Common myeloid progenitor, CD34-positive (primary cell): ENCODE results near the gene ZPBP.
A peak's percentile ranks its signal among the peaks of the same experiment; 100 is the strongest.

Source experiments
- CTCF ChIA-PET: fragments of 350-600 bp; sonication (Branson Sonifier 250); formaldehyde crosslinking; loops from one replicate; lab custom pipeline; 2021; ENCODE audit warnings: antibody characterized with exemption; lab: Charles Lee
- POLR2A ChIA-PET: fragments of 350-600 bp; sonication (Branson Sonifier 250); formaldehyde crosslinking; loops from one replicate; lab custom pipeline; 2021; ENCODE audit warnings: antibody characterized with exemption; lab: Charles Lee
- DNase-seq, 3 donors: peaks; one replicate each; pipeline versions ENCODE4 v3.0.0 to v3.0.0-alpha.2; 2013
- H3K27ac ChIP-seq, 2 experiments: 1 replicate in 1 of 2; 2 replicates in 1 of 2; pipeline ENCODE4 v1.7.0; 2013; ENCODE audit warnings: inconsistent platforms in 2 of 2, low read length in 2 of 2, mild to moderate bottlenecking in 2 of 2, low read depth in 1 of 2, moderate library complexity in 1 of 2; ENCODE audit not compliant: severe bottlenecking in 2 of 2, insufficient read depth in 1 of 2, poor library complexity in 1 of 2
- H3K27me3 ChIP-seq, 5 experiments: replicated peaks in 2 of 5; 1 replicate in 3 of 5; 2 replicates in 2 of 5; pipeline versions ENCODE4 v1.6.1 to v1.7.0; 2013; ENCODE audit warnings: low read length in 4 of 5, mild to moderate bottlenecking in 2 of 5, moderate library complexity in 2 of 5, inconsistent platforms in 1 of 5; ENCODE audit not compliant: insufficient read depth in 5 of 5, control insufficient read depth in 4 of 5
- H3K36me3 ChIP-seq, 4 experiments: 1 replicate in 2 of 4; 2 replicates in 2 of 4; pipeline versions ENCODE4 v1.6.1 to v1.7.0; 2013; ENCODE audit warnings: low read length in 3 of 4, control low read depth in 1 of 4, mild to moderate bottlenecking in 1 of 4; ENCODE audit not compliant: control insufficient read depth in 4 of 4, insufficient read depth in 4 of 4
- H3K4me1 ChIP-seq, 4 experiments: 1 replicate in 3 of 4; 2 replicates in 1 of 4; pipeline versions ENCODE4 v1.6.1 to v1.7.1; 2013; ENCODE audit warnings: low read length in 3 of 4, mild to moderate bottlenecking in 3 of 4, control low read depth in 1 of 4, inconsistent platforms in 1 of 4, moderate library complexity in 1 of 4; ENCODE audit not compliant: control insufficient read depth in 4 of 4, insufficient read depth in 4 of 4; ENCODE audit errors: control extremely low read depth in 1 of 4
- H3K4me3 ChIP-seq, 7 experiments: 1 replicate in 4 of 7; 2 replicates in 3 of 7; pipeline versions ENCODE4 v1.5.1 to v1.7.0; 2013; ENCODE audit warnings: mild to moderate bottlenecking in 7 of 7, low read length in 6 of 7, moderate library complexity in 6 of 7, inconsistent platforms in 2 of 7, low read depth in 2 of 7, control low read depth in 1 of 7; ENCODE audit not compliant: insufficient read depth in 4 of 7, control insufficient read depth in 1 of 7; ENCODE audit errors: extremely low read depth in 1 of 7
- H3K9me3 ChIP-seq, 5 experiments: 1 replicate in 4 of 5; 2 replicates in 1 of 5; pipeline versions ENCODE4 v1.6.1 to v1.7.1; 2013; ENCODE audit warnings: low read length in 4 of 5, mild to moderate bottlenecking in 2 of 5, inconsistent platforms in 1 of 5, low read depth in 1 of 5, moderate library complexity in 1 of 5; ENCODE audit not compliant: control insufficient read depth in 4 of 5, insufficient read depth in 2 of 5; ENCODE audit errors: control extremely low read depth in 1 of 5
- WGBS: methylation state at CpG from one replicate; pipeline ENCODE4 v1.1.5; 2013; ENCODE audit not compliant: insufficient coverage; 5-methylcytosine and 5-hydroxymethylcytosine counted together

The ZPBP gene

DNA sequence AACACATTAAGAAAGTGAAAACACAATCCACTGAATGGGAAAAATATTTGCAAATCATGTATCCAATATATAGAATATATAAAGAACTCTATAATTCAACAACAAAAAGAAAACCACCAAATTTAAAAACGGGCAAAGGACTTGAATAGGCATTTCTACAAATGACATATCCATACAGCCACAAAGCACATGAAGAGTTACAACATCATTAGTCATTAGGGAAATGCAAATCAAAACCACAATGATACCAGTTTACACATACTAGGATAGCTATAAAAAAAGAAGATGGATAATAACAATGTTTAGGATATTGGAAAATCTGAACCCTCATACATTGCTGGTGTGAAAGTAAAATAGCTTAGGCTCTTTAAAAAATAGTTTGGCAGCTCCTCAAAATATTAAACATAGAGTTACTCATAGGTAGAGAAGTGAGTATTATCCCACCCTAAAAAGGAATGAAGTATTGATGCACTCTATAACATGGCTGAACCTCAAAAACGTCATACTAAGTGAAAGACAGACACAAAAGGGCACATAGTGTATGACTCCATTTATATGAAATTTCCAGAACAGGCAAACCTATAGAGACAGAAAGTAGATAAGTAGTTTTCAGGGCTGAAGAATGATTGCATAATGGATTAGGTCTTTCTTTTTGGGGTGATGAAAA is 4.5 kb downstream of the ZPBP start:
- no peak overlapping the region for H3K4me3 ChIP-seq
- peaks cover 3 to 9% (median 6%) of the 10 kb centered on the region in 4 experiments for H3K4me1 ChIP-seq
- no CpG with 5 or more reads among the region's 2 CpGs for WGBS
- CTCF ChIA-PET: no interaction called here
- no peak overlapping the region for H3K27ac ChIP-seq
- H3K36me3 ChIP-seq: no peaks in the 10 kb centered on the region
- POLR2A ChIA-PET: no interaction called here
- no peaks in the 10 kb centered on the region for H3K9me3 ChIP-seq
- no peak for DNase-seq
- no peaks in the 10 kb centered on the region for H3K27me3 ChIP-seq

- no peak overlapping the region for H3K4me3 ChIP-seq
- H3K36me3 ChIP-seq: no peaks in the 10 kb centered on the region
- no peak overlapping the region for H3K27ac ChIP-seq
- ChIA-PET POLR2A (no interaction called here), CTCF (no interaction called here)
- 98% methylated on average over 5 of the region's 5 CpGs for WGBS
- no peaks in the 10 kb centered on the region for H3K9me3 ChIP-seq
- no peaks in the 10 kb centered on the region for H3K4me1 ChIP-seq
- no peak for DNase-seq
- H3K27me3 ChIP-seq: no peaks in the 10 kb centered on the region
Observed at GRCh38 chr7:50085344-50085743, 7.7 kb downstream of the ZPBP start.

DNA sequence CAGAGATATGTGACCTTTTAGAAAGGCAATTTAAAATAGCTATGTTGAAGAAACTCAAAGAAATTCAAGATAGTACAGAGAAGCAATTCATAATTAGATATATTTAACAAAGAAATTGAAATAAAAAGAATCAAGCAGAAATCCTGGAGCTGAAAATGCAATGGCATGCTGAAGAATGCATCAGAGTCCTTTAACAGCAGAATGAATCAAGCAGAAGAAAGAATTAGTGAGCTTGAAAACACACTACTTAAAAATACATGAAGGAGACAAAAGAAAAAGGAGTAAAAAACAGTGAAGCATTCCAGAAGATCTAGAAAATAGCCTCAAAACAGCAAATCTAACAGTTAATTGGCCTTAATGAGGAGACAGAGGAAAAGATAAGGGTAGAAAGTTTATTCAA is 20.0 kb downstream of the ZPBP start:
- H3K27me3 ChIP-seq: no peaks in the 10 kb centered on the region
- ChIA-PET CTCF (interaction anchor here (0.8 kb wide), 1 partner anchor 20 kb away, joined by 3 read pairs; the partner anchor contains the start of gene ZPBP), POLR2A (no interaction called here)
- no peak overlapping the region for H3K27ac ChIP-seq
- H3K36me3 ChIP-seq: no peaks in the 10 kb centered on the region
- no peak overlapping the region for H3K4me3 ChIP-seq
- H3K9me3 ChIP-seq: peaks cover 0 to 31% (median 3%) of the 10 kb centered on the region in 5 experiments
- H3K4me1 ChIP-seq: peaks cover 0 to 15% (median 12%) of the 10 kb centered on the region in 4 experiments
- DNase-seq: peak in 1 of 3 donors; percentile 20

GRCh38 chr7:50069613-50070012 is 23.4 kb downstream of the ZPBP start:
- Histone ChIP-seq H3K9me3 (peaks cover 0 to 24% (median 2%) of the 10 kb centered on the region in 5 experiments), H3K36me3 (no peaks in the 10 kb centered on the region), H3K27ac (peak overlapping the region in 1 of 2 experiments; percentile 68), H3K4me3 (peak overlapping the region; percentile 23 to 87 (median 73)), H3K27me3 (no peaks in the 10 kb centered on the region), H3K4me1 (peaks cover 0 to 17% (median 14%) of the 10 kb centered on the region in 4 experiments)
- CTCF ChIA-PET: interaction anchor here (1.7 kb wide), 1 partner anchor 11 kb away, joined by 3 read pairs; no protein-coding TSS in a partner anchor
- WGBS: 12% methylated on average over 8 of the region's 8 CpGs
- POLR2A ChIA-PET: no interaction called here
- DNase-seq: peak; percentile 38 to 73 (median 66)

DNA sequence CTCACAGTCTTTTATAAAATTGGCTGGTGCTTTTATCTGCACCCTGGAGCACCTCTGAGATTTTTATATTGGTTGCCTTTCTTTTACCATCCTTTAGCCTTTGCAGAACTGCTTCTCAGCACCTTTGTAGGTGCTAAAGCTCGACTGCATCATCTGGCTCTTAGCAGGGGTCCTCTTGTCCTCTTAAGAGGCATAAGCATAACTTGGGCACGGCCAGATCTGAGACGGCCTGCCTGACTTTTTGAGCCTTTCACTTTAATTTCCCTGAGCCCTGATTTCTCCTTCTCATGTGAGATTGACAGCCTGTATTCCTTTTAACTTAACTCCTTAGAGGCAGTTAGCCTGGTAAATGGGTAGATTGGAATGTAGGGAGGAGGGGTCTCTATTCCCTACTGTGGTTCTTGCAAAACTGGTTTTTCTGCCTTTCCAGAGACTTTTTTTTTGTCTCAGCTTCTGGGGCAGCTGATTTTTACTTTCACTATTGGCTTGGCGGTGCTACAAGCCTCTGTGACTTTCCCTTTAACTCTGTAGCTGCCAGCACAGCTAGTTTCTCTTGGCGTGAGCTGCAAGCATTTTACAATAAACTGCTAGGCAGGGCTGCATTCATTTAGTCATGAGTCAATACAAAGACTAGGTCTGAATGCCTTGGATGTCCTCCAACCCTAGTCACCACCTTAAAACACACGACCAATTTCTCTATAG is 24.0 kb downstream of the ZPBP start:
- Histone ChIP-seq H3K27me3 (no peaks in the 10 kb centered on the region), H3K4me3 (peak overlapping the region in 6 of 7 experiments; percentile 42 to 87 (median 75)), H3K27ac (peak overlapping the region in 1 of 2 experiments; percentile 68), H3K9me3 (peaks cover 0 to 27% (median 5%) of the 10 kb centered on the region in 5 experiments), H3K36me3 (no peaks in the 10 kb centered on the region), H3K4me1 (peaks cover 0 to 17% (median 14%) of the 10 kb centered on the region in 4 experiments)
- ChIA-PET CTCF (interaction anchor here (1.2 to 1.7 kb wide), 2 partner anchors 12 to 399 kb away, joined by 3 read pairs; no protein-coding TSS in a partner anchor), POLR2A (no interaction called here)
- 4% methylated on average over 6 of the region's 6 CpGs for WGBS
- DNase-seq: peak; percentile 37 to 75 (median 64)

DNA sequence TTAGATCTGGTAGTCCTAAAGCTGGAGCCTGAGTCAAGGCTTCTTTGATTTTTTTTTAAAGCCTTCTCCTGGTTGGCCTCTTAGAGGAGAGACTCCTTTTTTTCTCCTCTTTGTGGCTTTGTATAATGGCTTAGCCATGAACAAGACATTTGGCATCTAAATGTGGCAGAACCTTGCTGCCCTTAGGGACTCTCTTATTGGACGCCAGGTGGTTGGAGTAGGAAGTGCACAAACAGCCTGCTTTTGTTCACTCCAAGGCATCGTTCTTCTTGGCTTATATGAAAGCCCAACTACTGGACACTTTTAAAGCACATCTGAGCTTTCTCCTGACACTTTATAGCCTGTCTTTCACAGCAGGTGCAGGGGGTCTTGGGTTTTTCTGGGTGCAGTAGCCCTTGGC is 25.0 kb downstream of the ZPBP start:
- Histone ChIP-seq H3K36me3 (no peaks in the 10 kb centered on the region), H3K4me3 (no peak overlapping the region), H3K27me3 (no peaks in the 10 kb centered on the region), H3K27ac (no peak overlapping the region), H3K4me1 (peaks cover 0 to 17% (median 14%) of the 10 kb centered on the region in 4 experiments), H3K9me3 (peaks cover 0 to 23% (median 9%) of the 10 kb centered on the region in 5 experiments)
- DNase-seq: peak; percentile 11 to 74 (median 64)
- ChIA-PET CTCF (interaction anchor here (1.0 to 1.6 kb wide), 3 partner anchors 12 to 400 kb away, joined by 3 to 4 read pairs (median 4); partner anchors contain the start of gene ZPBP), POLR2A (no interaction called here)
- WGBS: 57% methylated on average over 2 of the region's 2 CpGs

GRCh38 chr7:50062951-50063350 is 30.1 kb downstream of the ZPBP start:
- H3K27me3 ChIP-seq: peaks cover 0 to 6% (median 2%) of the 10 kb centered on the region in 5 experiments

More at GRCh38 chr7:50062951-50063350, 30.1 kb downstream of the ZPBP start:
- peaks cover 0 to 9% (median 0%) of the 10 kb centered on the region in 5 experiments for H3K9me3 ChIP-seq
- peak in 2 of 3 donors; percentile 15 to 59 for DNase-seq
- no peaks in the 10 kb centered on the region for H3K36me3 ChIP-seq
- peaks cover 0 to 3% (median under 1%) of the 10 kb centered on the region in 4 experiments for H3K4me1 ChIP-seq
- no peak overlapping the region for H3K27ac ChIP-seq
- no CpG with 5 or more reads among the region's 2 CpGs for WGBS
- no peak overlapping the region for H3K4me3 ChIP-seq
- ChIA-PET CTCF (no interaction called here), POLR2A (no interaction called here)
